Measurements from ENCODE around the gene KRTAP2-3. TPM values are rescaled to one million over a fixed set of nuclear protein-coding genes. Genes with fewer than 3 reads are reported as not detected.

Gene KRTAP2-3
- total RNA-seq, 1 experiment from 2014 or later, result 3.2 TPM

- DNase-seq (ENCODE audit: low read depth), result no peak
These were observed 30.2 kb downstream of the KRTAP2-3 start, which contains the start of gene KRTAP1-4 for GRCh38 chr17:41029633-41030245. Gene KRTAP1-4, minus strand, starts transcription at chr17:41030195. Its CDS starts 117 bp downstream, at chr17:41030078.

- DNase-seq (ENCODE audit: low read depth), result peak; percentile 89
These were observed 33.0 kb downstream of the KRTAP2-3 start, which contains the start of gene KRTAP1-5 for GRCh38 chr17:41026715-41027471. Gene KRTAP1-5, minus strand, starts transcription at chr17:41027208. Its CDS starts 53 bp downstream, at chr17:41027155.

GRCh38 chr17:41024697-41025096, 35.2 kb downstream of the KRTAP2-3 start:
- DNase-seq (ENCODE audit: low read depth), result no peak

- DNase-seq (ENCODE audit: low read depth), result peak; percentile 75
These were observed 39.6 kb downstream of the KRTAP2-3 start for GRCh38 chr17:41020336-41020735.

- no peak for DNase-seq (ENCODE audit: low read depth)
These were observed 40.5 kb downstream of the KRTAP2-3 start for GRCh38 chr17:41019415-41019814.

GRCh38 chr17:41018541-41018940, 41.4 kb downstream of the KRTAP2-3 start:
- DNase-seq (ENCODE audit: low read depth), result no peak

GRCh38 chr17:41016578-41017215, 43.2 kb downstream of the KRTAP2-3 start:
- no peak for DNase-seq (ENCODE audit: low read depth)

GRCh38 chr17:41015454-41015853, 44.5 kb downstream of the KRTAP2-3 start:
- DNase-seq (ENCODE audit: low read depth), result no peak

GRCh38 chr17:41013606-41014005, 46.3 kb downstream of the KRTAP2-3 start:
- peak; percentile 40 for DNase-seq (ENCODE audit: low read depth)

- peak; percentile 68 for DNase-seq (ENCODE audit: low read depth)
These were observed 46.7 kb downstream of the KRTAP2-3 start for GRCh38 chr17:41013181-41013580.

- no peak for DNase-seq (ENCODE audit: low read depth)
These were observed 47.4 kb downstream of the KRTAP2-3 start for GRCh38 chr17:41012326-41013120.

- no peak for DNase-seq (ENCODE audit: low read depth)
These were observed 49.5 kb downstream of the KRTAP2-3 start for GRCh38 chr17:41010441-41010840.

- no peak for DNase-seq (ENCODE audit: low read depth)
These were observed 50.0 kb downstream of the KRTAP2-3 start for GRCh38 chr17:41009936-41010335.

- DNase-seq (ENCODE audit: low read depth), result peak; percentile 34
These were observed 50.6 kb downstream of the KRTAP2-3 start for GRCh38 chr17:41009301-41009760.

Other genes with a start within 250 kb of the KRTAP2-3 start
- 42.0 and 66.9 TPM in 2 replicates for gene KRT10, start 237.5 kb downstream of the KRTAP2-3 start, total RNA-seq (2014; rRNA removed; shearing (Covaris generic))
- gene KRT12, start 192.9 kb downstream of the KRTAP2-3 start, total RNA-seq (2014; rRNA removed; shearing (Covaris generic)), result not detected in 2 replicates
- gene KRT20, start 174.9 kb downstream of the KRTAP2-3 start, total RNA-seq (2014; rRNA removed; shearing (Covaris generic)), result 0.17 TPM in 1 of 2 replicates, not detected in the other
- not detected in 2 replicates for gene KRT23, start 122.5 kb downstream of the KRTAP2-3 start, total RNA-seq (2014; rRNA removed; shearing (Covaris generic))
- gene KRT39, start 93.2 kb downstream of the KRTAP2-3 start, total RNA-seq (2014; rRNA removed; shearing (Covaris generic)), result 0.20 TPM in 1 of 2 replicates, not detected in the other
- not detected in 2 replicates for gene KRT40, start 75.8 kb downstream of the KRTAP2-3 start, total RNA-seq (2014; rRNA removed; shearing (Covaris generic))
- 0.22 TPM in 1 of 2 replicates, not detected in the other for gene KRTAP3-3, start 66.0 kb downstream of the KRTAP2-3 start, total RNA-seq (2014; rRNA removed; shearing (Covaris generic))
- not detected in 2 replicates for gene KRTAP3-2, start 60.2 kb downstream of the KRTAP2-3 start, total RNA-seq (2014; rRNA removed; shearing (Covaris generic))
- 0.64 and 0.71 TPM in 2 replicates for gene KRTAP3-1, start 51.0 kb downstream of the KRTAP2-3 start, total RNA-seq (2014; rRNA removed; shearing (Covaris generic))
- 3.2 and 5.7 TPM in 2 replicates for gene KRTAP1-5, start 32.9 kb downstream of the KRTAP2-3 start, total RNA-seq (2014; rRNA removed; shearing (Covaris generic))
- not detected in 2 replicates for gene KRTAP1-4, start 29.9 kb downstream of the KRTAP2-3 start, total RNA-seq (2014; rRNA removed; shearing (Covaris generic))
- not detected in 2 replicates for gene KRTAP1-3, start 25.2 kb downstream of the KRTAP2-3 start, total RNA-seq (2014; rRNA removed; shearing (Covaris generic))
- not detected in 2 replicates for gene KRTAP1-1, start 18.7 kb downstream of the KRTAP2-3 start, total RNA-seq (2014; rRNA removed; shearing (Covaris generic))
- gene KRTAP2-1, start 12.8 kb downstream of the KRTAP2-3 start, total RNA-seq (2014; rRNA removed; shearing (Covaris generic)), result not detected in 2 replicates
- not detected in 2 replicates for gene KRTAP2-2, start 4.9 kb downstream of the KRTAP2-3 start, total RNA-seq (2014; rRNA removed; shearing (Covaris generic))
- not detected in 2 replicates for gene KRTAP2-4, start 5.8 kb upstream of the KRTAP2-3 start, total RNA-seq (2014; rRNA removed; shearing (Covaris generic))
- gene KRTAP4-7, start 24.0 kb upstream of the KRTAP2-3 start, total RNA-seq (2014; rRNA removed; shearing (Covaris generic)), result not detected in 2 replicates
- 0.10 TPM in 1 of 2 replicates, not detected in the other for gene KRTAP4-8, start 38.0 kb upstream of the KRTAP2-3 start, total RNA-seq (2014; rRNA removed; shearing (Covaris generic))
- not detected in 2 replicates for gene KRTAP4-16, start 42.1 kb upstream of the KRTAP2-3 start, total RNA-seq (2014; rRNA removed; shearing (Covaris generic))
- not detected in 2 replicates for gene KRTAP4-9, start 45.3 kb upstream of the KRTAP2-3 start, total RNA-seq (2014; rRNA removed; shearing (Covaris generic))
- gene KRTAP4-11, start 58.3 kb upstream of the KRTAP2-3 start, total RNA-seq (2014; rRNA removed; shearing (Covaris generic)), result not detected in 2 replicates
- not detected in 2 replicates for gene KRTAP4-12, start 64.1 kb upstream of the KRTAP2-3 start, total RNA-seq (2014; rRNA removed; shearing (Covaris generic))
- gene KRTAP4-6, start 80.4 kb upstream of the KRTAP2-3 start, total RNA-seq (2014; rRNA removed; shearing (Covaris generic)), result not detected in 2 replicates
- not detected in 2 replicates for gene KRTAP4-5, start 89.7 kb upstream of the KRTAP2-3 start, total RNA-seq (2014; rRNA removed; shearing (Covaris generic))
- not detected in 2 replicates for gene KRTAP4-4, start 100.6 kb upstream of the KRTAP2-3 start, total RNA-seq (2014; rRNA removed; shearing (Covaris generic))
- gene KRTAP4-3, start 108.1 kb upstream of the KRTAP2-3 start, total RNA-seq (2014; rRNA removed; shearing (Covaris generic)), result not detected in 2 replicates
- gene KRTAP4-2, start 118.1 kb upstream of the KRTAP2-3 start, total RNA-seq (2014; rRNA removed; shearing (Covaris generic)), result not detected in 2 replicates
- not detected in 2 replicates for gene KRTAP4-1, start 124.8 kb upstream of the KRTAP2-3 start, total RNA-seq (2014; rRNA removed; shearing (Covaris generic))
- gene KRTAP9-1, start 129.8 kb upstream of the KRTAP2-3 start, total RNA-seq (2014; rRNA removed; shearing (Covaris generic)), result not detected in 2 replicates
- not detected in 2 replicates for gene KRTAP9-2, start 166.5 kb upstream of the KRTAP2-3 start, total RNA-seq (2014; rRNA removed; shearing (Covaris generic))
- not detected in 2 replicates for gene KRTAP9-3, start 172.3 kb upstream of the KRTAP2-3 start, total RNA-seq (2014; rRNA removed; shearing (Covaris generic))
- gene KRTAP9-8, start 177.9 kb upstream of the KRTAP2-3 start, total RNA-seq (2014; rRNA removed; shearing (Covaris generic)), result not detected in 2 replicates
- gene KRTAP9-4, start 189.6 kb upstream of the KRTAP2-3 start, total RNA-seq (2014; rRNA removed; shearing (Covaris generic)), result not detected in 2 replicates
- not detected in 2 replicates for gene KRTAP9-9, start 195.3 kb upstream of the KRTAP2-3 start, total RNA-seq (2014; rRNA removed; shearing (Covaris generic))
- not detected in 2 replicates for gene KRTAP9-6, start 205.3 kb upstream of the KRTAP2-3 start, total RNA-seq (2014; rRNA removed; shearing (Covaris generic))
- not detected in 2 replicates for gene KRTAP9-7, start 215.6 kb upstream of the KRTAP2-3 start, total RNA-seq (2014; rRNA removed; shearing (Covaris generic))
- gene KRTAP29-1, start 242.7 kb upstream of the KRTAP2-3 start, total RNA-seq (2014; rRNA removed; shearing (Covaris generic)), result not detected in 2 replicates
- not detected in 2 replicates for gene KRTAP16-1, start 249.2 kb upstream of the KRTAP2-3 start, total RNA-seq (2014; rRNA removed; shearing (Covaris generic))